GM18868 (cell line): ENCODE results near the gene NFAT5.

ENCODE experiments used
- ATAC-seq: cut with Tn5 transposase; IDR thresholded peaks from one replicate; pipeline ENCODE4 v1.9.1; 2021; ENCODE audit warnings: mild to moderate bottlenecking, moderate library complexity; ENCODE audit not compliant: unreplicated experiment

The NFAT5 gene

GRCh38 chr16:69699915-69700314, 134.1 kb downstream of the NFAT5 start:
- ATAC-seq: no peak

- ATAC-seq: no peak
Measured at GRCh38 chr16:69701452-69701851, 135.7 kb downstream of the NFAT5 start.

GRCh38 chr16:69701866-69702265, 136.1 kb downstream of the NFAT5 start:
- ATAC-seq: no peak

GRCh38 chr16:69703638-69704037, 137.9 kb downstream of the NFAT5 start:
- ATAC-seq: no peak

GRCh38 chr16:69706256-69706974, 140.6 kb downstream of the NFAT5 start:
- no peak for ATAC-seq

DNA sequence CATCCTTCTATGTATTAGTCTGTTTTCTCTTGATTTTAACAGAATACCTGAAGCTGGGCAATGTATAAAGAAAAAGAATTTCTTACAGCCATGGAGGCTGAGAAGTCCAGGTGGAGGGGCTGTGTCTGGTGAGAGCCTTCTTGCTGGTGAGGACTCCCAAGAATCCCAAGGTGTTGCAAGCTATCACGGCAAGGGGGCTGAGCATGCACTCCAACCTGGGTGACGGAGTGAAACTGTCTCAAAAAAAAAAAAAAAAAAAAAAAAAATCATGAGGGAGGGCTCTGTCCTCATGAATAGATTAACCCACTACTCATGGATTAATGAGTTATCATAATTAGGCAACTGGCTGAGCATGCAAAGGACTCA, 141.2 kb downstream of the NFAT5 start:
- no peak for ATAC-seq

GRCh38 chr16:69707920-69708683, 142.3 kb downstream of the NFAT5 start:
- no peak for ATAC-seq

GRCh38 chr16:69709456-69710084, 143.8 kb downstream of the NFAT5 start:
- ATAC-seq: no peak

DNA sequence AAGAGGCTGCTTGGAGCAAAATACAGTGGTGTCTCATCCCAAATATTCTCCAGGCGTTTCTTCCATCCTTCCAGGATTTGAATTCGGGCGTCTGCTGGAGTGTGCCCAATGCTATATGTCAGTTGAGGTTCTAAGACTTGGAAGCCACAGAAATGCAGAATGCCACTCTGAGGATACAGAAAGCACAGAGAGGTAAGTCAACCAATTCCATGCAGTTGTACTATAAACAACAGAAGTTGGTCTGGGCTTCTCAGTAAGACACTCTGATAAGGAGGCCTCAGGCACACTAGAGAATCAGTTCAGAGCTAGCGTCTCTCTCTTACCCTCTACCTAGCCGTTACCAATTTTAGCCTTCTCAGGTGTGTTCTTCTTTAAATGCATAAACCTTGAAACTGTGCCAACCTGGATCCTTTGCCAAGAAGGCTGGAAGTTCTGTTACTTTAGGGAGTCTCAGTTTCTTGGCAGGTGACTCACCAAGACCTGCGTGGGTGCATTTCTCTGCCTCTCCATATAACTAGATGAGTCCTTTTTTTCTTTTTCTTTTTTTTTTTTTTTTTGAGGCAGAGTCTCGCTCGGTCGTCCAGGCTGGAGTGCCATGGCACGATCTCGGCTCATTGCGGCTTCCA, 145.5 kb downstream of the NFAT5 start:
- no peak for ATAC-seq

DNA sequence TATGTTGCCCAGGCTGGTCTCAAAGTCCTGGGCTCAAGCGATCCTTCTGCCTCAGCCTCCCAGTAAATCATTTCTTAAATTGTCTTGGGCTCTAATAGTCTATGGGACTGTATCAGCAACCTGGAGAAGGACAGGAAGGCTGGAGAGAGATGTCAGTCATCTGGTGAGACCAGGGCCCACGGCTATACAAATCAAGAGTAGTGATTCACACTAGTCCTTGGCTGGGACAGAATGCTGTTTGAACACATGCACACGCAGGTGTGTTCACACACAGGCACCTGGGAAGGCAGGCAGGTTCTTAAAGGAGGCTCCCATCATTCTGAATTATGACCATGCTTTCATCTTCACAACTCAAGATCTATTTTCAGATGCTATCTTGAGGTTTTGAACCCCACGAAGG, 146.5 kb downstream of the NFAT5 start:
- no peak for ATAC-seq

GRCh38 chr16:69712914-69713581, 147.3 kb downstream of the NFAT5 start:
- ATAC-seq: no peak

DNA sequence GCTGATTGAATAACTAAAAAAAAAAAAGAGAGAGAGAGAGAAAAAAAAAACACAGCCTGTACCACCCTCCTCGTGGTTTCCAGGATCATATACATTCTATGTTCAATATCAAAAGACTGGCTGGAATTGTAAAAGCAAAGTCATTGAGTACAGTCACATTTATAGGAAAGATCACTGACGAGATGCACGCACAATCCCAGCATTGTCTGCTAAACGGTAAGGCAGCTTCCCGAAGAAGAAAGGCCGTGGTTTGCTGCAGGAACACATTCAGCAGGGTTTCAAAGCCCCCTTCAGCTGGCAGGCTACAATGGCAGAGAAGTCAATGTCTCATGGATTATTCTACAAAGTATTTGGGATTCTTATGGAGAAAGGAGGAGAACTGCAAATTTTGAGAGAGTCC, 151.3 kb downstream of the NFAT5 start:
- no peak for ATAC-seq

GRCh38 chr16:69718111-69718764, 152.5 kb downstream of the NFAT5 start:
- ATAC-seq: no peak

DNA sequence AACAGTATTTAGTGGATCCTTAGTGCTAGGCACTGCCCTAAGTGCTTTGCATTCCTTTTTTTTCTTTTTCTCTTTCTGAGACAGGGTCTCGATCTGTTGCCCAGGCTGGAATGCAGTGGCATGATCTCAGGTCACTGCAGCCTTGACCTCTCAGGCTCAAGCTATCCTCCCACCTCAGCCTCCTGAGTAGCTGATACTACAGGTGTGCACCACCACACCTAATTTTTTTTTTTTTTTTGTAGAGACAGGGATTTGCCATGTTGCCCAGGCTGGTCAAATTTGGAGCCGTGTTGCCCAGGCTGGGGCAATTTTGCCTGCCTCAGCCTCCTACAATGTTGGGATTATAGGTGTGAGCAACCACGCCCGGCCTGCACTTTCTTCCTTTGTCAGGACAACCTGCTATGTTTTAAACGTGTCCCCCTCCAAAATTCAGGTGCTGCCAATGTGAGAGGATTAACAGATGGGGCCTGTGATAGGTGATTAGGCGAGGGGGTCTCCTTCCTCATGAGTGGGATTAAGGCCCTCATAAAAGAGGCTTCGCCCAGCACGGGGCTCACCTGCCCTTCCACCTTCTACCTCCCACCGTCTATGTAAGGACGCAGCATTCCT, 155.2 kb downstream of the NFAT5 start:
- no peak for ATAC-seq

GRCh38 chr16:69721441-69721957, 155.7 kb downstream of the NFAT5 start:
- no peak for ATAC-seq

DNA sequence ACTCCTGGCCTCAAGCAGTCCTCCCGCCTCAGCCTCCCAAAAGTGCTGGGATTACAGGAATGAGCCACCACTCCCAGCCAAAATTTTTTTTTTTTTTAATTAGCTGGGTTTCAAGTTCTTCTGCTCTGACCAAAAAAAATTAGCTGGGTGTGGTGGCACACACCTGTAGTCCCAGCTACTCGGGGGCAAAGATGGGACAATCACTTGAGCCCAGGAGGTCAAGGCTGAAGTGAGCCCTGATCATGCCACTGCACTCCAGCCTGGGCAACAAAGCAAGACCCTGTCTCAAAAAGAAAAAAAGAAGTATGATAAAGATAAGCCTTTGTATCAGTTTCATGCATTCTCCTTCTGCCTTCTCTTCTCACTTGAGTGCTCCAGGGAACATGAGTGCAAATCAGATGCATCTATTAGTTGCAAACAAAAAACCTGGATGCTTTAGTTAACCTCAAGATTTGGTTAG, 158.7 kb downstream of the NFAT5 start:
- no peak for ATAC-seq

DNA sequence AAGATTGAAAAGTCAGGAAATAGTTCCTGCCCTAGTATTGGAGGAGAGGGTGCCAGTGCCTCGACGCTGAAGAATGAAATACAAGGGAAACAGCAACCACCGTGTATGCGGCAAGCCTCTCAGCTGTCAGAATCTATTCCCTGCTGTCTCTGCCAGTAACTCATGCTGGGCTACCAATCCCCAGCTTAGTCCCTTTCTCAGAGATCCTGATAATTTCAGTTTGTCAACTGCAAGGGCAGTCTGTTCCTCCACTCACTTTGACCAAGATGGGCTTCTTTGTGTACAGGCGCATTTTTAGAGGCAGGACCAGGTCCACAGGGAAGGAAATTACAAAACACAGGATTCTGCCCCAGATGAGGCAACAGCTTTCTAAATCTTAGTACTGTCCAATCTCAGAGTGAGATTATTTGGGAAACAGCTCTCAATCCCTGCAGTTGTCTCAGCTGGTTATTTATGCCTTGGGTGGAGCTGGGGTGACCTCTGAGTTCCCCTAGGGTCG, 159.3 kb downstream of the NFAT5 start:
- no peak for ATAC-seq

DNA sequence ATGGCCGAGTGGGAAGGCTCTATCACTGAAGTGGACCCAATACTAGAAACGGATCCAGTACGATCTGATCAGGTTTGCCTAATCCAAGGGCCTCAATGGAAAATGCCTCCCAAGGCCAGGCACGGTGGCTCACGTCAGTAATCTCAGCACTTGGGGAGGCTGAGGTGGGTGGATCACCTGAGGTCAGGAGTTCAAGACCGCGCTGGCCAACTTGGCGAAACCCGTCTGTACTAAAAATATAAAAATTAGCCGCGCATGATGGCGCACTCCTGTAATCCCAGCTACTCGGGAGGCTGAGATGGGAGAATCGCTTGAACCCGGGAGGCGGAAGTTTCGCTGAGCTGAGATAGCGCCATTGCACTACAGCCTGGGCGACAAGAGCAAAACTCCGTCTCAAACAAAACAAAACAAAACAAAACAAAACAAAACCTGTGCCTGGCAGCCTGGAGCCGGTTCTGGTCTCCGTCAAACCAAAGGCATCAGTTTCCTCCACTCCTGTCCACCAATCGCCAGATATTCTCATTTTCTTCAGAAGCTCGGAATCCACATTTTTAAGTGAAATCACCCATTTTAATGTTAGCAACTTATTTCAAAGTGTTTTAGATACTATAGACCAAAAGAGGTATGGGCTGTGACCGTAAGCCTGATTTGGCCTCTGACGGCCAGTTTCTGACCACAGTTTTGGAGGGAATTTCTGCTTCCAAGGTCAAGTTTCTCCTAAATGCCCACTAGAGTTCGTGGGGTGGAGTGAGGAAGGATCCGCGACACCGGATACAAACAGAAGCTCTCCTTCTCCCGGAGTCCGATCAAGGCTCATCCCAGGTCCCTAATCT, 159.9 kb downstream of the NFAT5 start:
- ATAC-seq: no peak
